NK-92 (cell line): ENCODE results near the gene OR4X1.
"Not testable (repeated sequence)": the region's sequence is repeated elsewhere in the genome, so short reads cannot be mapped to it uniquely, and the experiment has no call there.

Experiments used
- DNase-seq: peaks from one replicate; lab custom pipeline; 2025; ENCODE audit not compliant: unreplicated experiment; lab: John Stamatoyannopoulos, UW

OR4X1 gene, protein sequence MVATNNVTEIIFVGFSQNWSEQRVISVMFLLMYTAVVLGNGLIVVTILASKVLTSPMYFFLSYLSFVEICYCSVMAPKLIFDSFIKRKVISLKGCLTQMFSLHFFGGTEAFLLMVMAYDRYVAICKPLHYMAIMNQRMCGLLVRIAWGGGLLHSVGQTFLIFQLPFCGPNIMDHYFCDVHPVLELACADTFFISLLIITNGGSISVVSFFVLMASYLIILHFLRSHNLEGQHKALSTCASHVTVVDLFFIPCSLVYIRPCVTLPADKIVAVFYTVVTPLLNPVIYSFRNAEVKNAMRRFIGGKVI

DNA sequence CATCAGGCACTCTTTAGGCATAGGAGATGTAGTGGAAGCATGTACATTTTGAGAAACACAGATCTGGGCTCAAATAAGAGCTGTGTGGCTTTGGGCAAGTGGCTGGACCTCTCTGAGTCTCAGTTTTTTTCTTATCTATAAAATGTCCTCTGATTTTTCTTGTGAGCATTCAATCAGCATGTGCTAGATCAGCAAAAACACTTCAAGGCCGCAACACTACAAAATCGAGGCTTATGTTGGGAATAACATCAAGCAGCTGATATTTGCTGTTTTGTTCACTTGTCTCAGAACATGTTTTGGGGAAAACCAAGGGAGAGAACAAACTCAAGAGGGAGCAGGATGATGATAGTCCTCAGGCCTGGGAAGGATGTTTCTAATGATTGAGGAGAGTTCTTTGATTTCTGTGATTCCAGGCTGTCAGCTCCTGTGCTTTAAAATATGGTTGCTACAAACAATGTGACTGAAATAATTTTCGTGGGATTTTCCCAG, at the start of gene OR4X1:
OR4X1 (plus strand) TSS at position 439 of the 489 bp plus-strand sequence; CDS start at position 439, 0 bp downstream.
- no peak for DNase-seq

GRCh38 chr11:48216510-48216909, 47.2 kb upstream of the OR4X1 start, which contains the start of gene OR4B1:
Gene OR4B1, plus strand, starts transcription at chr11:48216810. Its CDS starts 0 bp downstream, at chr11:48216810.
- no peak for DNase-seq

DNA sequence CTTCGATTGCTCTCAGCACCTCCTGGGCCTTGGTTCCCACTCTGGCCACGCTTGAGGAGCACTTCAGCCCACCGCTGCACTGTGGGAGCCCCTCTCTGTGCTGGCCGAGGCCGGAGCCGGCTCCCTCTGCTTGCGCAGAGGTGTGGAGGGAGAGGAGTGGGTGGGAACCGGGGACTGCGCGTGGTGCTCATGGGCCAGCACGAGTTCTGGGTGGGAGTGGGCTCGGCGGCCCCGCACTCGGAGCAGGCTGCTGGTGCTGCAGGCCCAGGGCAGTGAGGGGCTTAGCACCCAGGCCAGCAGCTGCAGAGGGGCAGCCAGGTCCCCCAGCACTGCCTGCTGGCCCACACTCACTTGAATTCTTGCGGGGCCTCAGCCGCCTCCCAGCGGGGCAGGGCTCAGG, 34.9 kb upstream of the OR4X1 start:
- no peak for DNase-seq

DNA sequence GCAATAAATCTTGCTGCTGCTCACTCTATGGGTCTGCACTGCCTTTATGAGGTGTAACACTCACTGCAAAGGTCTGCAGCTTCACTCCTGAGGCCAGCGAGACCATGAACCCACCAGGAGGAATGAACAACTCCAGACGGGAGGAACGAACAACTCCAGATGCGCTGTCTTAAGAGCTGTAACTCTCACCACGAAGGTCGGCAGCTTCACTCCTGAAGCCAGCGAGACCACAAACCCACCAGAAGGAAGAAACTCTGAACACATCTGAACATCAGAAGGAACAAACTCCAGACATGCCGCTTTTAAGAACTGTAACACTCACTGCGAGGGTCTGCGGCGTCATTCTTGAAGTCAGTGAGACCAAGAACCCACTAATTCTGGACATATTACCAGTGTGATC, 33.6 kb upstream of the OR4X1 start:
- not testable (repeated sequence) for DNase-seq

- no peak for DNase-seq
These were observed 25.9 kb upstream of the OR4X1 start for GRCh38 chr11:48237727-48238126.

GRCh38 chr11:48242501-48242900, 21.2 kb upstream of the OR4X1 start:
- no peak for DNase-seq

- DNase-seq = no peak
These were observed 18.9 kb upstream of the OR4X1 start, which contains the start of gene OR4X2 for GRCh38 chr11:48244804-48245203. Gene OR4X2, plus strand, starts transcription at chr11:48245104. Its CDS starts 0 bp downstream, at chr11:48245104.

DNA sequence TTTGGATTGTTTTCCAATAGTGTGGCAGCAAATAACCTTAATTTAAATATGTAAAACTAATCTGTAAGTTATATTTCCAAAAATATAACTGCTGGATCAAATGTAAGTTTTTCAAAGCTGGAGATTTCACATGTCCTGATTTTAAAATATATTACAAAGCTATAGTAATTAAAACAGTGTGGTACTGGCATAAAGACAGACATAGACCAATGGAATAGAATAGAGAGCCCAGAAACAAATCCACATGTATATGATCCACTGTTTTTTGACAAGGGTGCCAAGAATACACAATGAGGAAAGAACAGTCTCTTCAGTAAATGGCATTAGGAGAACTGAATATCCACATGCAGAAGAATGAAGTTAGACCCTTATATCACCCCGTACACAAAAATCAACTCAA, 14.8 kb upstream of the OR4X1 start:
- no peak for DNase-seq

- DNase-seq = no peak
These were observed 2.1 kb upstream of the OR4X1 start for GRCh38 chr11:48261600-48261999.

DNA sequence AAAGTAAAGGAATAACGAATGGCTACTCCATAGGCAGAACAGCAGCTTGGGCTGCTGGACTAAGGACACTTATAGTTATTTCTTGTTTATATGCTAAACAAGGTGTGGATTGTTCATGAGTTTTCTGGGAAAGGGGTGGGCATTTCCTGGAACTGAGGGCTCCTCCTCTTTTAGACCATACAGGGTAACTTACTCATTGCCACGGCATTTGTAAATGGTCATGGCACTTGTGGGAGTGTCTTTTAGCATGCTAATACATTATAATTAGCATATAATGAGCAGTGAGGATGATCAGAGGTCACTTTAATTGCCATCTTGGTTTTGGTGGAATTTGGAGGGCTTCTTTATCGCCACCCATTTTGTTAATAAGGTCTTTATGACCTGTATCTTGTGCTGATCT, 7.0 kb downstream of the OR4X1 start:
- DNase-seq = no peak

DNA sequence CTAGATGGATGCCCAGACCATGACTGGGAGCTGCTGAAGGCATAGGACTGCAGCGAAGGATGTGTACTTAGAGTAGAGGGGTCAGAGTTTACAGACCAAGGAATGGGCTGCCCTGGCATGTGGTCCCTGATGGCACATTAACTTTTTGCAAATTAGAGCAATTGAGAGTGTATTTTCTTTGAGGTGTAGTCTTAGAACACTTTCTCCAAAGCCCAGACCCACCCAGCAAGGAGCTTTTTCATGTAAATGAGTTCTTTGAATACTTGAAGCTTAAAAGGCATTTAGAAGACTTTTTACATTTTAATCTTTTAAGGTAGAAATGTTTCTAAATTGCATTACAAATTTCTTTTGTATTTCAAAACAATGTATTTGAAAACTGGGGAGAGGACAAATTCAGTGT, 8.9 kb downstream of the OR4X1 start:
- no peak for DNase-seq

DNA sequence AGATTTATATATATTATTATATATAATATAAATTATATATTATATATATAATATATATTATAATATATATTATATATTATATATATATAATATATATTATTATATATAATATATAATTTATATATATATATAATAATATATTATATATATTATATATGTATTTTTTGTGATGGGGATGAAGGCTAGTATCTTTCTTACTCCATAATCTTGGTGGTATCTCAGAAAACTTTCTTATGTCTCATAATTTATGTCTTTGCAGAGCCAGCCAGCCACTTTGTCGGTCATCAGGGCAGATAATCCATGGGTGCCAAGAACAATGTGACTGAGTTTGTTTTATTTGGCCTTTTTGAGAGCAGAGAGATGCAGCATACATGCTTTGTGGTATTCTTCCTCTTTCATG, 42.3 kb downstream of the OR4X1 start, which contains the start of gene OR4S1:
OR4S1 (plus strand) TSS at position 301 of the 400 bp plus-strand sequence; CDS start at position 301, 0 bp downstream.
- DNase-seq = no peak

DNA sequence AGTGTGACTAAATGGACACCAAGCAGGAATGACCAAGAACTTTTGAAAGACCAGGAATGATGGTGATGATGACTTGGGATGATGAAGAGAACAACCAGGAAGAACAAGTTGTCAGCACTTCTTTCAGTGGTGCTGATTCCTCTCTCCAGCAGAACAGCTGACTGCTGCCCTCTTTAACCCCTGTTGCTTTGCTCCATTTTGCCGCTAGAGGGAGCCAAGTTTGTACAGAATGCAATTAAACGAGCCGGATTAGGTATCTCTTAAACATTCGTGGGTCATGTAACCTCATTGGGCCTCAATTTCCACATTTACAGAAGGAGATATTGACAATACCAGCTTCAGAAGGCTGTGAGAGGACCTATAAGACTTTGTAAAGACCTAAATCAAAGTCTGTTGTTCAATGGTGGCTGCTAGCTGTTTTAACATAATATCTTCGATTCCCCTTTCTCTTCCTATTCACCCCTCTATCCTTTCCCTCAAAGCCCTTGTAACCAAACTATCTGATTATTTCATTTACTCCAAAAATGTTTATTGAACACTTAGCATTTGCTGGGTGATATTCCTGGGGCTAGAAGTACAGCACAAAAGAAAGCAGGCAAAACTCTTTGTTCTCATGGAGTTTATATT, 44.2 kb downstream of the OR4X1 start:
- DNase-seq = no peak

- not testable (repeated sequence) for DNase-seq
These were observed 49.9 kb downstream of the OR4X1 start for GRCh38 chr11:48313590-48313989.
